WTC11 (cell line): ENCODE results near the gene NEK4. TPM values are rescaled to one million over a fixed set of nuclear protein-coding genes. Genes with fewer than 3 reads are reported as not detected.

ENCODE experiments used
- ATAC-seq: fragments of 200-7000 bp; cut with Tn5 transposase; 2 replicates; pipeline ENCODE4 v1.10.0; 2021; ENCODE audit warnings: mild to moderate bottlenecking, moderate library complexity
- CTCF ChIA-PET: fragments of 300-600 bp; sonication (Branson Sonifier 250); formaldehyde crosslinking; loops from one replicate; lab custom pipeline; 2021; ENCODE audit warnings: antibody characterized with exemption; lab: Charles Lee
- POLR2A ChIA-PET: fragments of 350-600 bp; sonication (Branson Sonifier 250); formaldehyde crosslinking; loops from one replicate; lab custom pipeline; 2021; ENCODE audit warnings: antibody characterized with exemption; lab: Charles Lee
- DNase-seq: peaks from one replicate; pipeline ENCODE4 v3.0.0; 2021; ENCODE audit warnings: low spot score
- H3K27ac Mint-ChIP-seq: 2 replicates; pipeline ENCODE4 v1.8.0; 2021; ENCODE audit warnings: mixed read lengths
- H3K27me3 Mint-ChIP-seq: 2 replicates; pipeline ENCODE4 v1.8.0; 2021; ENCODE audit warnings: low read depth, mild to moderate bottlenecking, moderate library complexity, mixed read lengths
- H3K36me3 Mint-ChIP-seq: 2 replicates; pipeline ENCODE4 v1.8.0; 2021; ENCODE audit warnings: mixed read lengths
- H3K4me1 Mint-ChIP-seq: 2 replicates; pipeline ENCODE4 v1.8.0; 2022; ENCODE audit warnings: mixed read lengths
- H3K4me3 Mint-ChIP-seq: 2 replicates; pipeline ENCODE4 v1.8.0; 2021; ENCODE audit warnings: mild to moderate bottlenecking, moderate library complexity, mixed read lengths
- H3K9me3 Mint-ChIP-seq: 2 replicates; pipeline ENCODE4 v1.8.0; 2021; ENCODE audit warnings: mixed read lengths
- ARID4B ChIP-seq: sonication (generic); formaldehyde crosslinking; IDR thresholded peaks from 2 replicates; pipeline ENCODE4 v1.8.0; 2023; ENCODE audit warnings: missing genetic modification reagents, mild to moderate bottlenecking, borderline replicate concordance
- CDX4 ChIP-seq: fragments of 250-450 bp; sonication (Bioruptor Pico); IDR thresholded peaks from 2 replicates; pipeline ENCODE4 v1.9.0; 2021; ENCODE audit warnings: moderate library complexity, mild to moderate bottlenecking, inconsistent platforms, borderline replicate concordance
- CTCF ChIP-seq: fragments of 200-600 bp; IDR thresholded peaks from 2 replicates; pipeline ENCODE4 v1.8.0; 2022; ENCODE audit warnings: antibody characterized with exemption
- E2F4 ChIP-seq: sonication (generic); formaldehyde crosslinking; IDR thresholded peaks from 2 replicates; pipeline ENCODE4 v1.8.1; 2022; ENCODE audit warnings: low read depth, mild to moderate bottlenecking, moderate library complexity, missing genetic modification reagents, borderline replicate concordance
- GRHL2 ChIP-seq: fragments of 250-450 bp; sonication (Bioruptor Pico); IDR thresholded peaks from 2 replicates; pipeline ENCODE4 v1.8.0; 2022; ENCODE audit warnings: mild to moderate bottlenecking, moderate library complexity; ENCODE audit not compliant: insufficient replicate concordance, severe bottlenecking
- IRF1 ChIP-seq: sonication (generic); formaldehyde crosslinking; IDR thresholded peaks from 2 replicates; pipeline ENCODE4 v1.8.0; 2023; ENCODE audit warnings: missing genetic modification reagents
- JUN ChIP-seq: sonication (generic); formaldehyde crosslinking; IDR thresholded peaks from 2 replicates; pipeline ENCODE4 v1.8.0; 2023; ENCODE audit warnings: mild to moderate bottlenecking, missing genetic modification reagents
- MYBL2 ChIP-seq: sonication (generic); formaldehyde crosslinking; IDR thresholded peaks from 2 replicates; pipeline ENCODE4 v1.8.1; 2023; ENCODE audit warnings: mild to moderate bottlenecking, moderate library complexity, missing genetic modification reagents
- PRDM15 ChIP-seq: sonication (generic); formaldehyde crosslinking; IDR thresholded peaks from 2 replicates; pipeline ENCODE4 v1.8.0; 2022; ENCODE audit warnings: missing genetic modification reagents
- RELA ChIP-seq: sonication (generic); formaldehyde crosslinking; IDR thresholded peaks from 2 replicates; pipeline ENCODE4 v1.8.1; 2022; ENCODE audit warnings: missing genetic modification reagents, mild to moderate bottlenecking, borderline replicate concordance
- SMAD3 ChIP-seq: sonication (generic); formaldehyde crosslinking; IDR thresholded peaks from 2 replicates; pipeline ENCODE4 v1.8.0; 2022; ENCODE audit warnings: missing genetic modification reagents, mild to moderate bottlenecking, borderline replicate concordance
- SMAD4 ChIP-seq: sonication (generic); formaldehyde crosslinking; IDR thresholded peaks from 2 replicates; pipeline ENCODE4 v1.8.0; 2022; ENCODE audit warnings: mild to moderate bottlenecking, missing genetic modification reagents
- TEAD1 ChIP-seq: sonication (generic); formaldehyde crosslinking; IDR thresholded peaks from 2 replicates; pipeline ENCODE4 v1.8.0; 2022; ENCODE audit warnings: mild to moderate bottlenecking, missing genetic modification reagents
- TP53 ChIP-seq: sonication (generic); formaldehyde crosslinking; IDR thresholded peaks from 2 replicates; pipeline ENCODE4 v1.8.1; 2023; ENCODE audit warnings: mild to moderate bottlenecking, missing genetic modification reagents
- USF2 ChIP-seq: sonication (generic); formaldehyde crosslinking; IDR thresholded peaks from 2 replicates; pipeline ENCODE4 v1.8.1; 2023; ENCODE audit warnings: mild to moderate bottlenecking, missing genetic modification reagents, moderate library complexity
- ZNF121 ChIP-seq: sonication (generic); formaldehyde crosslinking; IDR thresholded peaks from 2 replicates; pipeline ENCODE4 v1.8.0; 2023; ENCODE audit warnings: missing genetic modification reagents
- ZNF416 ChIP-seq: fragments of 250-450 bp; sonication (Bioruptor Pico); IDR thresholded peaks from 2 replicates; pipeline ENCODE4 v1.9.0; 2021; ENCODE audit warnings: mild to moderate bottlenecking, inconsistent platforms
- ZNF423 ChIP-seq: fragments of 250-450 bp; sonication (Bioruptor Pico); IDR thresholded peaks from 2 replicates; pipeline ENCODE4 v2.1.2; 2022; ENCODE audit warnings: mild to moderate bottlenecking, moderate library complexity
- ZNF512 ChIP-seq: sonication (generic); formaldehyde crosslinking; IDR thresholded peaks from 2 replicates; pipeline ENCODE4 v1.8.1; 2022; ENCODE audit warnings: missing genetic modification reagents, borderline replicate concordance
- ZNF671 ChIP-seq: fragments of 250-450 bp; sonication (Bioruptor Pico); IDR thresholded peaks from 2 replicates; pipeline ENCODE4 v1.8.0; 2021; ENCODE audit warnings: mild to moderate bottlenecking
- total RNA-seq: library from RNA; stranded (reverse); gene quantifications from 3 replicates; pipeline ENCODE4 v1.2.3, GENCODE V29; 2021

Gene NEK4
- total RNA-seq, 1 experiment from 2014 or later = 31.4 TPM

- CTCF ChIA-PET = no interaction called here
These were observed 46.8 kb downstream of the NEK4 start for GRCh38 chr3:52723935-52724334.

More at GRCh38 chr3:52723935-52724334, 46.8 kb downstream of the NEK4 start:
- ATAC-seq (no peak), DNase-seq (no peak)
- Mint-ChIP-seq H3K9me3 (peaks cover 24% of the 10 kb centered on the region), H3K27me3 (no peaks in the 10 kb centered on the region), H3K4me3 (no peak overlapping the region), H3K4me1 (no peaks in the 10 kb centered on the region), H3K36me3 (peaks cover 23% of the 10 kb centered on the region), H3K27ac (no peak overlapping the region)
- TF ChIP-seq SMAD3 (CRISPR knock-in tag) (no peak), RELA (CRISPR knock-in tag) (no peak), ZNF671 (CRISPR knock-in tag) (no peak), ZNF121 (CRISPR knock-in tag) (no peak), ARID4B (CRISPR knock-in tag) (no peak), TEAD1 (CRISPR knock-in tag) (no peak), PRDM15 (CRISPR knock-in tag) (no peak), ZNF423 (no peak), CDX4 (no peak), JUN (CRISPR knock-in tag) (no peak), MYBL2 (no peak), SMAD4 (CRISPR knock-in tag) (no peak), E2F4 (CRISPR knock-in tag) (no peak), TP53 (CRISPR knock-in tag) (no peak), USF2 (CRISPR knock-in tag) (no peak), ZNF512 (no peak), ZNF416 (no peak), CTCF (no peak), GRHL2 (CRISPR knock-in tag) (no peak), IRF1 (CRISPR knock-in tag) (no peak)
- POLR2A ChIA-PET = no interaction called here
